CD4-positive, alpha-beta T cell treated with Interleukin-1 beta for 1 hour (primary cell): ENCODE measurements around the gene STAC3.
"Not testable (repeated sequence)": the region's sequence is repeated elsewhere in the genome, so short reads cannot be mapped to it uniquely, and the experiment has no call there.

Experiments
- DNase-seq, 2 donors: peaks; one replicate each; pipeline ENCODE4 v3.0.0-alpha.2; 2020 to 2022

STAC3 gene

GRCh38 chr12:57250956-57251355 is at the start of gene STAC3:
STAC3 (minus strand) TSS chr12:57251187; CDS start chr12:57249636, 1,551 bp downstream.
- no peak for DNase-seq

- no peak for DNase-seq
These were observed 48.6 kb upstream of the STAC3 start for GRCh38 chr12:57299514-57300016.

GRCh38 chr12:57296291-57296690 is 45.3 kb upstream of the STAC3 start:
- DNase-seq, result no peak

GRCh38 chr12:57282073-57282472 is 31.1 kb upstream of the STAC3 start:
- not testable (repeated sequence) for DNase-seq

- peak; percentile 62 to 63 for DNase-seq
These were observed 29.4 kb upstream of the STAC3 start for GRCh38 chr12:57280211-57281062.

GRCh38 chr12:57278465-57279381 is 27.7 kb upstream of the STAC3 start:
- no peak for DNase-seq

- no peak for DNase-seq
These were observed 26.1 kb upstream of the STAC3 start for GRCh38 chr12:57276935-57277563.

- DNase-seq, result not testable (repeated sequence)
These were observed 25.2 kb upstream of the STAC3 start for GRCh38 chr12:57276233-57276632.

GRCh38 chr12:57273516-57273915 is 22.5 kb upstream of the STAC3 start:
- DNase-seq, result no peak

GRCh38 chr12:57272337-57273151 is 21.6 kb upstream of the STAC3 start:
- DNase-seq, result no peak

- DNase-seq, result no peak
These were observed 20.0 kb upstream of the STAC3 start for GRCh38 chr12:57270966-57271470.

- no peak for DNase-seq
These were observed 17.3 kb upstream of the STAC3 start for GRCh38 chr12:57268264-57268663.

- no peak for DNase-seq
These were observed 15.7 kb upstream of the STAC3 start for GRCh38 chr12:57266681-57267080.

GRCh38 chr12:57263096-57263495 is 12.1 kb upstream of the STAC3 start:
- no peak for DNase-seq

- DNase-seq, result no peak
These were observed 11.3 kb upstream of the STAC3 start for GRCh38 chr12:57262126-57262822.

- no peak for DNase-seq
These were observed 10.5 kb upstream of the STAC3 start for GRCh38 chr12:57261428-57261865.

- no peak for DNase-seq
These were observed 9.4 kb upstream of the STAC3 start for GRCh38 chr12:57260366-57260765.

GRCh38 chr12:57258977-57259970 is 8.3 kb upstream of the STAC3 start:
- no peak for DNase-seq

GRCh38 chr12:57255916-57256315 is 4.9 kb upstream of the STAC3 start:
- no peak for DNase-seq
